Endothelial cell of umbilical vein (primary cell): ENCODE data around the gene KCNS3.

ENCODE experiments used
- CTCF ChIP-seq, 2 donors: IDR thresholded peaks; 1 replicate in 1 of 2; 2 replicates in 1 of 2; pipeline ENCODE4 v1.5.1; 2011; ENCODE audit warnings: low read length in 2 of 2, mild to moderate bottlenecking in 2 of 2, moderate library complexity in 2 of 2, control low read depth in 1 of 2, inconsistent platforms in 1 of 2, low read depth in 1 of 2; ENCODE audit not compliant: insufficient read depth in 1 of 2; ENCODE audit errors: extremely low read depth in 1 of 2
- EZH2 ChIP-seq: IDR thresholded peaks from 2 replicates; pipeline ENCODE4 v1.6.1; 2012; ENCODE audit warnings: borderline replicate concordance, low read depth, mild to moderate bottlenecking, moderate library complexity, low read length, inconsistent platforms; ENCODE audit not compliant: severe bottlenecking
- FOS ChIP-seq: IDR thresholded peaks from 2 replicates; pipeline ENCODE4 v1.6.1; 2011; ENCODE audit warnings: mild to moderate bottlenecking, low read length, moderate library complexity, borderline replicate concordance; ENCODE audit not compliant: insufficient read depth
- GATA2 ChIP-seq: IDR thresholded peaks from 2 replicates; pipeline ENCODE4 v1.7.0; 2011; ENCODE audit warnings: low read depth, mild to moderate bottlenecking, moderate library complexity, mixed read lengths, low read length; ENCODE audit not compliant: insufficient read length, insufficient read depth
- MAX ChIP-seq: IDR thresholded peaks from 2 replicates; pipeline ENCODE4 v1.6.1; 2011; ENCODE audit not compliant: insufficient read depth, insufficient read length
- MYC ChIP-seq: IDR thresholded peaks from one replicate; pipeline ENCODE4 v1.6.1; 2011; ENCODE audit warnings: mild to moderate bottlenecking, low read depth, low read length
- POLR2A ChIP-seq: IDR thresholded peaks from 2 replicates; pipeline ENCODE4 v1.6.1; 2012; ENCODE audit warnings: low read depth, mild to moderate bottlenecking, control low read depth, low read length
- POLR2AphosphoS5 ChIP-seq: IDR thresholded peaks from 2 replicates; pipeline ENCODE4 v1.6.1; 2012; ENCODE audit warnings: low read depth, mild to moderate bottlenecking, control low read depth, low read length, moderate library complexity; ENCODE audit not compliant: insufficient read depth

DNA sequence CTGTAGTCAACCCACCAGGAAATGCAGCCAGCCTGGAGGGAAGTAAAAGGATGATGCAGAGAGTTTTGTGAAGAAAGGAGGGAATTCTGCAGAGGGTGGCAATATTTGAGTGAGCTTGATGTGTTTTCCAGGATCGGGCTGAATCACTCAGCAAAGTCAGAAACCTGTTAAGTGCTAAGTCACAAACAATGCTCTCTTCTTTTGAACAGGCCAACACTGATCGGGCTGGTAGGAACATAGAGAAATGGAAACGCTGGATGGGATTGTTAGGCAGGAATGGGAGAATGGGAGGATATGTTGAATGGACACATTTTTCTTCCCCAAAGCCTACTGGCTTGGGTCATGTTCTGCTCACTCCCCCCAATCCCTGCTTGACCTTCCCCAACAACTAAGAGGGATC, 36.6 kb downstream of the KCNS3 start:
- TF ChIP-seq CTCF (IDR thresholded peaks at IDR 0.05; ENCODE audit: extremely low read depth in 1 of 2, insufficient read depth in 1 of 2, low read depth in 1 of 2, low read length in 2 of 2) (no peak), EZH2 (no peak), POLR2A (no peak), MAX (no peak), POLR2AphosphoS5 (no peak), MYC (no peak), GATA2 (no peak), FOS (no peak)
